Measurements from ENCODE around the gene ZNF473.

The ZNF473 gene

DNA sequence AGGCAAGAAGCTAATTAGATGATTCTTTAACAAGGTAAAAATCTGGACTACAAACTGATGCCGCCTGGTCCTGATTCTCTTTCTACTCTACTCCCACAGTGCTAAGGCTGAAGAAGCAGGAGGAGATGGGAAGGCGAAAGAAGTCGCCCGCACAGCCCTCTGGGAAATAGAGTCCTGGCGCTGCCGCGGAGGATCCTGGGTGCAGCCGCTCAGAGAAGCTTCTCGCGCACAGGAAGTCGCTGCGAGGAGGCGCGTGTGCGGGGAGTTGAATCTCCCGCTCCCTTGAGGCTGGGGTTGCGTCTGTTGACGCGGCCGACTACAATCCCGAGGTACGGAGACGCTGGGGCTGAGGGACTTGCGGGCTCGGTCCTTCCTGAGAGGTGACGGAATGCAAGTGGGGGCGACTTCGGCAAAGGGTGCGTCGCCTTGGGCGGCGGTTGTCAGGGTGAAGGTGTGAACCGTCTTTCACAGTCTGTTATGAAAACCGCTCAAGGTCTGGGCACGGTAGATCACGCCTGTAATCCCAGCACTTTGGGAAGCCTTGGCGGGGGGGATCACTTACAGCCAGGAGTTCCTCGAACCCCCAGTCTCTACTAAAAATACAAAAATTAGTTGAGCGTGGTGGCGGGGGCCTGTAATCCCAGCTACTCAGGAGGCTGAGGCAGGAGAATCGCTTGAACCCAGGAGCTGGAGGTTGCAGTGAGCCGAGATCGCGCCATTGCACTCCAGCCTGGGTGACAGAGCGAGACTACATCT, at the start of gene ZNF473:
Gene ZNF473, plus strand, starts transcription at position 212 of the 756 bp plus-strand sequence. CDS start 5,078 bp downstream, outside the sequence.
- DNase-seq (ENCODE audit: low read depth, low spot score): peak; percentile 85

GRCh38 chr19:49976496-49976895, 49.3 kb upstream of the ZNF473 start:
- DNase-seq (ENCODE audit: low read depth, low spot score): no peak

GRCh38 chr19:49977076-49977475, 48.7 kb upstream of the ZNF473 start:
- no peak for DNase-seq (ENCODE audit: low read depth, low spot score)

DNA sequence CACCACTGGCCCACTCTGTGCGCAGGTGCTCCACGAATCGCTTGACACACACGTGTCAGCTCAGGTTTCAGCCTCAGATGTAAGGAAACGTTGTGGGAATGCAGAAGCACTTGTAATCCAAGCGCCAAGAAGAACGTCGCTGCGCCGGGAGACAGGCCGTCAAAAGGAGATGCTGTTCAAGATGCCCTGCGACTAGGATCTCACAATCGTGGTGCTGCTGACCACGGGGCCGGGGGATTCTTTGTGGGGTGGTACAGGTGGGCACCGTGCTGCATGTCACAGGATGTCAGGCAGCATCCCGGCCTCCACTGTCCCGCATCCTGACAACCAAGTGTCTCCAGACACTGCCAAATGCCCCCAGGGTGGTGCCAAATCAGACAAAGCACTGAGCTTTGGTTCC, 47.9 kb upstream of the ZNF473 start:
- no peak for DNase-seq (ENCODE audit: low read depth, low spot score)

DNA sequence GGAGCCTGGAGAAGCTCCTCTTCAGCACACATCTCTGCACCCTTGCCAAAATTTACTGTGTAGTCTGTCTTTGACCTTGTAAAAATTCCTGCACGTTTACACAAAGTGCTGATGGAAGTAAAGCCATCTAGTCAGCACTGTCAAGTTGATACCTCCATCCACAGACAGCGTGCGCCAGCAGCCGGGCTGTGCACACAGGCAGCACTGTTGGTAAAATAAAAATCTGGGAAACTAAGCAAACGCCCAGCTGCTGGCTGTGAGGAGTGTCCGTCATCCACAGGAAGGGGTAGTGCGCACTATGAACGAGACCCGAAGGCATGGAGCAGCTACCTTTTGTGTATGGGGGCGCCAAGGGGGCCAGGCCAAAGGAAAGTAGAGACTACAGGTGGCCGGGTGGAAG, 47.5 kb upstream of the ZNF473 start:
- no peak for DNase-seq (ENCODE audit: low read depth, low spot score)

DNA sequence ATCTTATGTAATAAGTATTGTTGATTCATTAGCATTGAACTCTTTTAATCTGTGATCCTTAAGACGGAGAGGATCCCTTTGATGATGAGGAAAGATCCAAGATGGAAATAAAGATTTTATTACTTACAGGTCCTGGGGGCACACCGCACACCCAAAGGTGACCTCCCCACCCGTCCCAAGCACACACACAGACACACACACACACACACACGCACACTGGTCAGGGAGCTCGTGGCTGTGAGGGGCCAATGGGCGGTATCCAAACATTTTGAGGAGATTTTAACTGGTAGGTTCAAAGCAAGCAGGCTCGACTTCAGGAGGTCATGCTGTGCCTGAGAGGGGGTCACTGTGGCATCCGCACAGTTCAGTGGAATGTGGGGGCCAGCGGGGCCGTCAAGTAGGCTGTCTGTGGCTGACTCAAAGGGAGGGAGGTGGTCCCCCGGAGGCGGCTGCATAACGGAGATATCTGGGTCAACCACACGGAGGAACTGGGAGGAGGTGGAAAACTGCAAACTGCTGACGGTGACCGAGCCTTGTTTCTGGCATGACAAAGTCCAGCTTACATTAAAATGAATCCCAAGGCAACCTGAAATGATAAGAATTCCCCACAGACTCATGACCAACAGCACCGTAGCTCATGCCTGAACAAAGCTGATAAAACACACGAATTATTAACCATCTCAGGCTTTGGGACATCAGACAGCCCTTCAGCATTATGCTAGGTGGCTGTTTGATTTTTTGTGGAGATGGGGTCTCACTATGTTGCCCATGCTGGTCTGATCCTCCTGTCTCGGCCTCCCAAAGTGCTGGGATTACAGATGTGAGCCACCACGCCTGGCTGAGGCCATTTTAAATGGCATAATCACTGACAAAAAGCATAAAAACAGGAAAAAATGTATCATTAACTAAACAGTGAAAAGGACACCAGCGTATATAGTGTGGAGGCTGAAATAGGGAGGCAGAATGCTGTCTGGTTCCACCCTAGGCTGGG, 43.9 kb upstream of the ZNF473 start:
- no peak for DNase-seq (ENCODE audit: low read depth, low spot score)

DNA sequence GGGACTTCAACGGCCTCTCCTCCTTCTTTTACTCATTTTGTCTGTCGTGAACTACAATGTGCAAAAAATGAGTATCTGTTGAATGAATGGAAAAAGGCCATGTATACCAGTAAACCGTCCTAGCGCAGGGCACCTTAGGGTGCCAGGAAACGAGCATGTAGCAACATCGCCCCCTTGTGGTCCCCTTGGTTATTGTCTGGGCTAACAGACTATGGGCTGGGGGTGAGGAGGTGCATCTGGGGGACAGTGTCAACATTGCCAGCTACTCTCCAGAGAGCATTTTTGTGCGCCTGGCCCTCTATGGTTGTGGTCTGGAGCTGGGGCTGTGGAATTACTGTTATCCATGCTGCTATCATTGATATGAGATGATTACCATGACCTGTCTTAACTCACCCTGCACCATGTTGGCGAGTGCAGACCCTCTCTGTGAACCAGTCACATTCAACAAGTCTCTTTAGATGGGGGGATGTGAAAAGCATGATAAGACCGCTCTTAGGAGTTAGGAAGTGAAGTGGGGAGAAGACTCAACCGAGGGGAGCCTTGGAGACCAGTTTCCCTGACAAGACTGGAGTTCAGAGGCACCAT, 42.1 kb upstream of the ZNF473 start:
- peak; percentile 57 for DNase-seq (ENCODE audit: low read depth, low spot score)

GRCh38 chr19:49984491-49984890, 41.3 kb upstream of the ZNF473 start:
- DNase-seq (ENCODE audit: low read depth, low spot score): no peak

GRCh38 chr19:49985871-49986270, 39.9 kb upstream of the ZNF473 start:
- DNase-seq (ENCODE audit: low read depth, low spot score): no peak

DNA sequence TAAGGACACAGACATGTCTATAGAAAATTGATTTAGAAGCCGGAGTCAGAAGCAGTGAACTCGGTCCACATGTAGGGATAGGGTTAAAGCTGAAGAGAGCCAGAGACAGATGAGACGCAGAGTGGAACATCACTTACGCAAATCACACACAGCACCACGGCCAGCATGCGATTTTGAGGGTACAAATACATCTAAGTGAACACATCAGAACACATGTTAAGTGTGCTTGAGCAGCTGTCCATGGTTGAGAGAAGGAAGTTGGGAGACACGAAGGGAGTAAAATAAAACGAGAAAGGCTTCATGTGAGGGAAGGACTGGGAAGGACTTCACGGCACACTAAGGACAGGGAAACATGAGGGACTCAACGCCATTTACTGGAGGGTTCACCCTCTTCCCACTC, 39.5 kb upstream of the ZNF473 start:
- no peak for DNase-seq (ENCODE audit: low read depth, low spot score)

DNA sequence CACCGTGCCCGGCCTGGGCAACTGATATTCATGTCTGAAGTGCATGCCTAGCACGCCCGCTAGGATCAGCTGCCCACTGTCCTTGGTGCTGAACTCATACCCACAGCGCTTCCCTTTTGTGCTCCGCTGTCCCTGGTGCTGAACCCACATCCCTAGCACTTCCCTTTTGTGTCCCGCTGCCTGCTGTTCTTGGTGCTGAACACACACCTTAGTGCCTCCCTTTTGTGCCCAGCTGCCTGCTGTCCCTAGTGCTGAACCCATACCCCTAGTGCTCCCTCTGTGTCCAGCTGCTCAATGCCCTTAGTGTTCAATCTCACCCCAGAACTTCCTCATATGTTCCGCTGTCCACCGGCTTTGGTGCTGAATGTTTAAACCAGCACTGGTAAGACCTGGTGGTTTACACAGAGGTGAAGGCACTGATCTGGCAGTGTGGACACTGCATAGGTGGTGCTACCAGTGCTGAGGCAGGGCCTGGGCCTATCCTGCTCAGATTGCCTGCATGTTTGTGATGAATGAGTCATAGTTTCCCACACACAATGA, 38.6 kb upstream of the ZNF473 start:
- DNase-seq (ENCODE audit: low read depth, low spot score): peak; percentile 47

DNA sequence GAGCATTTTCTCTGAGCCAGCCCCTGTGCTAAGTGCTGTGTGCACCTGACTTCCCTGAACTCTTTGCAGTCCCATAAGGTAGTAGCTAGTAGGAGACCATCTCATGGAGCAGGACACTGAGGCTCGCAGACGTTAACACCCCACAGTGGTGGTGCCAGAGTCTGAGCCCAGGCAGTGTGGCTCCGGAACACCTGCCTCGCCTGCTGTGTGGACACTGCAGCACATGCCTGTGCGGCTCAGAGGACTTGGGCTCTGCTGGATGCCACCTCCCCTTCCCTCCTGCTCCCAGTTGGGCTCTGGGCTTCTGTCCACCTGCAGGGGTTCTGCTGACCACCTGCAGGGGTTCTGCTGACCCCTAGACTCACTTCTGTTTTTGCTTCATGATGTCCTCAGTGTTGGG, 37.8 kb upstream of the ZNF473 start:
- no peak for DNase-seq (ENCODE audit: low read depth, low spot score)

- DNase-seq (ENCODE audit: low read depth, low spot score): no peak
These were observed 37.4 kb upstream of the ZNF473 start for GRCh38 chr19:49988433-49988832.

DNA sequence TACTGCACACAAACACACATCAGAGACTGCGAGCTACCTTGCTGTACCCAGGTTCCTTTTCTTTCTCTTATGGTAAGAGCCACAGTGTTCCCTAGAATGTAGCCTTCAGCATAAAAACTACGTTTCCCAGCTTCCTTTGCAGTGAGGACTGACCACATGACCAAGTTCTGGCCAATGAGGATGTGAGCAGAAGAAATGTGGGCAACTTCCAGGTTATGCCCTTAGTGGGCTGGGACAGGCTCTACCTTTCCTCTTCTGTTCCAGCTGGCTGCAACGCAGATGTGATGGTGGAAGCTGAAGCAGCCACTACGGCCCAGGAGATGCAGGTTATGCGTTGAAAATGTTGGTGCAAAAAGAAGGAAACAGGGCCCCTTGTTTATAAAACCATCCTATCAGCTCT, 28.1 kb upstream of the ZNF473 start:
- DNase-seq (ENCODE audit: low read depth, low spot score): no peak

GRCh38 chr19:49999371-50000010, 26.3 kb upstream of the ZNF473 start:
- no peak for DNase-seq (ENCODE audit: low read depth, low spot score)

DNA sequence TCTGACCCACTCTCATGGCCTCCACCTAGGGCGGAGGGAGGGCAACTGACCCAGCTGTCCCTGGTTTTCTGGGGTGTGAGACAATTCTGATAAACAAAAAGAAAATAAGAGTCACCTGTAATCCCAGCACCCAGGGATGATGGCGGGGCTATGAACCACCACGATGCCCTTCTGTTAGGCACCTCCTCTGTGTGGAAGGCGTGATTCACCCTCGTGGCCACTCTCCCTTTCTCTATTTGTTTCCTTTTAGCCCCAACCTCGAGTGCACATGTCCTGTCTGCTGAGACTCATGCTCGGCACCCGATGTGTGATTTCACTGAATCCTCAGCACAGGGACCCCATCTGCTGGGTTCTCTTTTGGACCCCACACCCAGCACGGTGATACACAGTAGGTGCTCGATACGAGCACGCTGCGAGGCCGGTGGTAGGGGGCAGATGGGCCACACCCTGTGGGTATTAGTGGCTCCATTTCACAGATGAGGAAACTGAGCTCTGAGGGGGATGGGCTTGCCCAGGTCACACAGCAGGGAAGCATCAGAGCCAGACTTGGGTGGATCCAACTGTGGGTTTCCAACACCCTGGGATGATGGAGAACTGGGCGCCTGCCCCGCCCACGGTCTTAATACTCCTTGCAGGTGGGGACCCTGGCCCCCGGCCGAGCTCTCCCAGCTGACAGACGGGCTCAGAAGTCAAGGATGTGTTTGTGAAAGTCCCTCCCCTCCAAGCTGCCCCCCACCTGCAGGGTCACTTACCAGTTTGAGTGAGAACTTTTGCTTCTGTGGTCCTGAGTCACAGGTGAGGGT, 25.6 kb upstream of the ZNF473 start:
- DNase-seq (ENCODE audit: low read depth, low spot score): no peak

DNA sequence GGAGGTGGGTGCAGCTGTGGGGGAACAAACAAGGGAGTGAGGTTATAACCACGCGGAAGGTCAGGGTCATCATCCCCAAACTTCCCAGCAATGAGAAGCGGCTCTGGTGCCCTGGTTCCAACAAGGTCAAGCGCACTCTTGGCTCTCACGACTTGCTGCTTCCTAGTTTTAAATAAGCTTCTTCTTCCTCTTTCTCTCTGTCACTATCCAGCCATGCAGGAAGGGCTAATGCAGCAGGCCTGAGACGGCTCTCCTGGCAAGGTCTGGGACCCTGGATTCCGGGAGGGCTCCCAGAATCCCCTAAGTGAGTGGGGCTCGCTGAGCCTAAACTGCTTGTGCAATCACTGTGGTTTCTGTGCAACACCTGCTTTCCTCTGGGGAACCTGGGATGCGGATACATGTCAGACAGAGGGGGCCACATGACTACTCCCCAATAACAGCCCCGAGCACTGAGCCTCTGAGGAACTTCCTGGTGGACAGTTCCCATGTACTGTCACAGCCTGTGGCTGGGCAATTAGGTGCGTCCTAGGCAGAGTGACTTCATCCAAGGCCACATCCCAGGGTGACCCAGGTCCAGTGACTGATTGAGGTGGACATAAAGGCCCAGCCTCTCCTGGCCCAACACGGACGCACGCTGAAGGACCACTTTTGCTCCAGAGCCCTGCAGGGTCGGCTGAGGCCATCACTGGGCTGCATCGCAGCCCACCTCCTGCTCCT, 24.8 kb upstream of the ZNF473 start:
- DNase-seq (ENCODE audit: low read depth, low spot score): no peak

GRCh38 chr19:50001775-50002174, 24.0 kb upstream of the ZNF473 start:
- DNase-seq (ENCODE audit: low read depth, low spot score): no peak

DNA sequence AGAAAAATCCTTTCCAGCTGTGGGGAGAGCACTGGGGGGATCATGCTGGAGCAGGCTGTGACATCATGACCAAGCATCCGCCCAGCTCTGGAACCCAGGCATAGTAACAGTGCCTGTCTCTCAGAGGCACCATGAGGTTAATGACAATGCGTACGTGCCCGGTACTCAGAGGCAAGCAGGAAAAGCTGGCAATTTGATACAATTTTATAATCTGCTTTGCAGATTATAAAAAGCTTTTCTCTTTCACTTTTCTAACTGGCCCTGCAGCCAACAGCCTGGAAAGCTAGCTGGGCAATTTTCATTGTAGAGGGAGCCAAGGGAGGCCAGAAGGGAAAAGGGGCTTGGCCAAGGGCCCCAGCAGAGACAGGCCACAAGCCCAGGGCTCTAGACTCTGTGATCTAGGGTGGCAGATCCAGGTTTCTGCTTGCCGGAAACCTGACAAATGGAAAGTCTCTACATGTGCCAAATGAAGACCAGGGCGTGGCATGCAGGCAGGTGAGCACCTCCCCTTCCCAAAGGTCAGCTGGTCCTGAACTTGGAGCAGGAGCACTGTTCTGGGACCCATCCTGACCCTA, 23.3 kb upstream of the ZNF473 start:
- DNase-seq (ENCODE audit: low read depth, low spot score): no peak

All from activated CD4-positive, CD25-positive, alpha-beta regulatory T cell treated with anti-CD3 and anti-CD28 coated beads, Interleukin-2, amount 50 U/mL, for 16 hours (primary cell).